Neural progenitor cell (in vitro differentiated cells): ENCODE data around the gene DNAL4.

Source experiments
- EZH2phosphoT487 ChIP-seq: fragments of 200-600 bp; sonication (generic); IDR thresholded peaks from 2 replicates; pipeline ENCODE4 v1.6.1; 2017; ENCODE audit warnings: antibody characterized with exemption
- TF ChIP-seq, protein P1 (sequence below): fragments of 200-600 bp; sonication (generic); IDR thresholded peaks from 2 replicates; pipeline ENCODE4 v1.5.1; 2017; ENCODE audit warnings: antibody characterized with exemption, mild to moderate bottlenecking

DNA sequence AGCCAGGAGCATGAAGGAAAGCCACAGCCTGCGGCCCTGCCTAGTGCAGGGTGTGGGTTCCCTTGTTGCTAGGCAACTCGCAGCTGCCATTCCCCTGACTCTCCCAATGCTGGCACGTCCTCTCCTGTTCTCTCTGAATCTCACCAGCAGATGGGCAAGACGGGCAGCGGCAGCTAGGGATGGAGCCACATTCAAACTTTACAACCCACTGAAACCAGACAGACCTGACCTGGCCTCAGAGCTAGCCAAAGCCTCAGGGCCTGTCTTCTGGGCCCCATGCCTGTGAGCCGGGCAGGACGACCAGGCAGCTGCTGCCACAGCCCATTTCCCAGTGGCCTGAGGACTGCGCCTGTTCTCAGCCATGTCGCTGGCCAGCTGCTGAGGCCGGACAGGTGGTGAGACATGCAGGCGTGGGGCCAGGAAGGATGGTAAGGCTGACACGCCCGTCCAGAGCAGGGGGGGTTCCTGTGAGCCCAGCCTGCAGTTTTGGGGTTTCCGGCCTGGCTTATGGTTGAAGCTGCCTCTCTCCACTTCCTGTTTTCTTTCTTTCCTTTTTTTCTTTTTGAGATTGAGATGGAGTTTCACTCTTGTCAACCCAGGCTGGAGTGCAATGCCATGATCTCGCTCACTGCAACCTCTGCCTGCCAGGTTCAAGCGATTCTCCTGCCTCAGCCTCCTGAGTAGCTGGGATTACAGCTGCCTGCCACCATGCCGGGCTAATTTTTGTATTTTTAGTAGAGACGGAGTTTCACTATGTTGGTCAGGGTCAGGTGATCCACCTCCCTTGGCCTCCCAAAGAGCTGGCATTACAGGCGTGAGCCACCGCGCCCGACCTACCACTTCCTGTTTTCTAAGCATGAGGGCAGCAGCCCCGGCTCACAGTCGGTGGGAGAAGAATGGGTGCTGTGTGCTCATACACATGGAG lies 42.3 kb downstream of the DNAL4 start:
- TF ChIP-seq, protein P1, sequence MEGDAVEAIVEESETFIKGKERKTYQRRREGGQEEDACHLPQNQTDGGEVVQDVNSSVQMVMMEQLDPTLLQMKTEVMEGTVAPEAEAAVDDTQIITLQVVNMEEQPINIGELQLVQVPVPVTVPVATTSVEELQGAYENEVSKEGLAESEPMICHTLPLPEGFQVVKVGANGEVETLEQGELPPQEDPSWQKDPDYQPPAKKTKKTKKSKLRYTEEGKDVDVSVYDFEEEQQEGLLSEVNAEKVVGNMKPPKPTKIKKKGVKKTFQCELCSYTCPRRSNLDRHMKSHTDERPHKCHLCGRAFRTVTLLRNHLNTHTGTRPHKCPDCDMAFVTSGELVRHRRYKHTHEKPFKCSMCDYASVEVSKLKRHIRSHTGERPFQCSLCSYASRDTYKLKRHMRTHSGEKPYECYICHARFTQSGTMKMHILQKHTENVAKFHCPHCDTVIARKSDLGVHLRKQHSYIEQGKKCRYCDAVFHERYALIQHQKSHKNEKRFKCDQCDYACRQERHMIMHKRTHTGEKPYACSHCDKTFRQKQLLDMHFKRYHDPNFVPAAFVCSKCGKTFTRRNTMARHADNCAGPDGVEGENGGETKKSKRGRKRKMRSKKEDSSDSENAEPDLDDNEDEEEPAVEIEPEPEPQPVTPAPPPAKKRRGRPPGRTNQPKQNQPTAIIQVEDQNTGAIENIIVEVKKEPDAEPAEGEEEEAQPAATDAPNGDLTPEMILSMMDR = no peak
- TF ChIP-seq EZH2phosphoT487 = no peak
